ENCODE measurements around the gene CLDN2.

The CLDN2 gene

GRCh38 chrX:106917830-106918500 lies 2.2 kb upstream of the CLDN2 start:
- H3K4me3 ChIP-seq (ENCODE audit: low read depth, low read length) = no peak overlapping the region
- in situ Hi-C loops (cut with HindIII; ENCODE audit: low sequenced_read_pairs) = no loop called here
- TF ChIP-seq, protein P1, sequence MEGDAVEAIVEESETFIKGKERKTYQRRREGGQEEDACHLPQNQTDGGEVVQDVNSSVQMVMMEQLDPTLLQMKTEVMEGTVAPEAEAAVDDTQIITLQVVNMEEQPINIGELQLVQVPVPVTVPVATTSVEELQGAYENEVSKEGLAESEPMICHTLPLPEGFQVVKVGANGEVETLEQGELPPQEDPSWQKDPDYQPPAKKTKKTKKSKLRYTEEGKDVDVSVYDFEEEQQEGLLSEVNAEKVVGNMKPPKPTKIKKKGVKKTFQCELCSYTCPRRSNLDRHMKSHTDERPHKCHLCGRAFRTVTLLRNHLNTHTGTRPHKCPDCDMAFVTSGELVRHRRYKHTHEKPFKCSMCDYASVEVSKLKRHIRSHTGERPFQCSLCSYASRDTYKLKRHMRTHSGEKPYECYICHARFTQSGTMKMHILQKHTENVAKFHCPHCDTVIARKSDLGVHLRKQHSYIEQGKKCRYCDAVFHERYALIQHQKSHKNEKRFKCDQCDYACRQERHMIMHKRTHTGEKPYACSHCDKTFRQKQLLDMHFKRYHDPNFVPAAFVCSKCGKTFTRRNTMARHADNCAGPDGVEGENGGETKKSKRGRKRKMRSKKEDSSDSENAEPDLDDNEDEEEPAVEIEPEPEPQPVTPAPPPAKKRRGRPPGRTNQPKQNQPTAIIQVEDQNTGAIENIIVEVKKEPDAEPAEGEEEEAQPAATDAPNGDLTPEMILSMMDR (IDR thresholded peaks at IDR 0.05; ENCODE audit: low read depth, low read length, missing control alignments) = no peak
- no peak for DNase-seq (ENCODE audit: low read depth)

- no peak for DNase-seq (ENCODE audit: low read depth)
- TF ChIP-seq, protein P1 (IDR thresholded peaks at IDR 0.05; ENCODE audit: low read depth, low read length, missing control alignments) = no peak
- H3K4me3 ChIP-seq (ENCODE audit: low read depth, low read length) = no peak overlapping the region
- in situ Hi-C loops (cut with HindIII; ENCODE audit: low sequenced_read_pairs) = no loop called here
Observed at GRCh38 chrX:106921637-106922036, 1.4 kb downstream of the CLDN2 start.

GRCh38 chrX:106927023-106927422 lies 6.8 kb downstream of the CLDN2 start:
- H3K4me3 ChIP-seq (ENCODE audit: low read depth, low read length) = no peak overlapping the region
- TF ChIP-seq, protein P1 (IDR thresholded peaks at IDR 0.05; ENCODE audit: low read depth, low read length, missing control alignments) = no peak
- DNase-seq (ENCODE audit: low read depth) = no peak
- in situ Hi-C loops (cut with HindIII; ENCODE audit: low sequenced_read_pairs) = no loop called here

- in situ Hi-C loops (cut with HindIII; ENCODE audit: low sequenced_read_pairs) = no loop called here
- no peak overlapping the region for H3K4me3 ChIP-seq (ENCODE audit: low read depth, low read length)
- TF ChIP-seq, protein P1 (IDR thresholded peaks at IDR 0.05; ENCODE audit: low read depth, low read length, missing control alignments) = no peak
- DNase-seq (ENCODE audit: low read depth) = no peak
Observed at GRCh38 chrX:106927700-106928099, 7.5 kb downstream of the CLDN2 start.

- in situ Hi-C loops (cut with HindIII; ENCODE audit: low sequenced_read_pairs) = no loop called here
- no peak overlapping the region for H3K4me3 ChIP-seq (ENCODE audit: low read depth, low read length)
- TF ChIP-seq, protein P1 (IDR thresholded peaks at IDR 0.05; ENCODE audit: low read depth, low read length, missing control alignments) = no peak
- no peak for DNase-seq (ENCODE audit: low read depth)
Observed at GRCh38 chrX:106928227-106928626, 8.0 kb downstream of the CLDN2 start.

DNA sequence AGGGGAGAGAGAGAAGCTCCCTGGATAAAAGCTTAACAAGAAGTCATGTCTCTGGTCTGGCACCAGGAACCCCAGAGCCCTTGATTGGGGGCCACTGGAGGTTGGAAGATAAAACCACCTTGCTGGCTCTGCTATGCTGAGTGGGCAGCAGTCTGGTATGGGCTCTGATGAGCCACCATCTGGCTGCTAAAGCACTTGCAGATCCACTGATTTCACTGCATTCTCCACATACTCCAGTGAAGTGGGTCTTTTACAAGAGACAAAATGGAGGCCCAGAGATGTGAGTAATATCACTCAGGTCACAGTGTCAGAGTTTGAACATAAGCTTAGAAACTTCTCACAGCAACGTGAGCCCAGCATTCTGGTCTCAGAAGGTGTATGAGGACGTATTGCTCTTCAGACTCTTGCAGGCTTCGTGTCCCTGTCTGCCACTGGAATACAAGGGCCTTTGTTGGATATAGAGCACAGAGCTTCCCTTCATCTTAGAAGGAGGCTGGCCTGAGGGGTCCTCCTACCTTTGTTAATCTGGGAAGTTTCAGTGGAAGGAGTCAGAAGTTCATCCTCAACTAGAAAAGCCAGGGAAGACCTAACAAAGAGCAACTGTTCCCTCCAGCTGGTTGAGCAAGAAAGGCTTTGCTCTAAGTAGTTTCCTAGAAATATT lies 11.8 kb downstream of the CLDN2 start:
- in situ Hi-C loops (cut with HindIII; ENCODE audit: low sequenced_read_pairs) = no loop called here
- DNase-seq (ENCODE audit: low read depth) = no peak
- TF ChIP-seq, protein P1 (IDR thresholded peaks at IDR 0.05; ENCODE audit: low read depth, low read length, missing control alignments) = no peak

More for the DNA sequence above, 11.8 kb downstream of the CLDN2 start:
- H3K4me3 ChIP-seq (ENCODE audit: low read depth, low read length) = no peak overlapping the region

Data from astrocyte of the cerebellum (primary cell).